Activated naive CD8-positive, alpha-beta T cell treated with anti-CD3 and anti-CD28 coated beads, Interleukin-2, amount 10 ng/mL, durations not matched to agents 7 days and 5 days (primary cell): ENCODE results near the gene GGA3. TPM values are rescaled to one million over a fixed set of nuclear protein-coding genes. Genes with fewer than 3 reads are reported as not detected.

Experiments used
- ATAC-seq: fragments of 150-1000 bp; cut with Tn5 transposase; one replicate; pipeline ENCODE4 v1.10.0; 2021; ENCODE audit warnings: low read depth, moderate library complexity
- POLR2A ChIA-PET: fragments of 350-600 bp; sonication (Branson Sonifier 250); formaldehyde crosslinking; loops from one replicate; lab custom pipeline; 2021; ENCODE audit warnings: antibody characterized with exemption; lab: Charles Lee
- DNase-seq: peaks from one replicate; pipeline ENCODE4 v3.0.0; 2021
- H3K27ac Mint-ChIP-seq: one replicate; pipeline ENCODE4 v1.8.0; 2022; ENCODE audit warnings: mild to moderate bottlenecking, mixed read lengths
- H3K27me3 Mint-ChIP-seq: one replicate; pipeline ENCODE4 v1.8.0; 2022; ENCODE audit warnings: mild to moderate bottlenecking, moderate library complexity, mixed read lengths
- H3K36me3 Mint-ChIP-seq: one replicate; pipeline ENCODE4 v1.8.0; 2021; ENCODE audit warnings: mild to moderate bottlenecking, mixed read lengths
- H3K4me1 Mint-ChIP-seq: one replicate; pipeline ENCODE4 v1.8.0; 2021; ENCODE audit warnings: mixed read lengths
- H3K4me3 Mint-ChIP-seq: one replicate; pipeline ENCODE4 v1.8.0; 2022; ENCODE audit warnings: mild to moderate bottlenecking, moderate library complexity, mixed read lengths
- H3K9me3 Mint-ChIP-seq: one replicate; pipeline ENCODE4 v1.8.0; 2021; ENCODE audit warnings: mixed read lengths
- total RNA-seq, 2 experiments: library from RNA; stranded (reverse); gene quantifications; one replicate each; pipeline ENCODE4 v1.2.3, GENCODE V29; 2021

GGA3 gene
- total RNA-seq, 2 experiments from 2014 or later, result 92.9 to 95.2 TPM

GRCh38 chr17:75240394-75241142 lies 20.8 kb downstream of the GGA3 start:
- H3K36me3 Mint-ChIP-seq, result peaks cover 24% of the 10 kb centered on the region
- POLR2A ChIA-PET, result interaction anchor here (1.6 to 2.5 kb wide), 3 partner anchors 9 to 31 kb away, joined by 7 to 11 read pairs (median 9); partner anchors contain the start of genes GGA3, MIF4GD and MRPS7
- peak overlapping the region; percentile 61 for H3K27ac Mint-ChIP-seq
- no peak overlapping the region for H3K4me3 Mint-ChIP-seq
- peak; percentile 51 for DNase-seq
- ATAC-seq, result peak; percentile 32
- no peaks in the 10 kb centered on the region for H3K9me3 Mint-ChIP-seq
- peaks cover 20% of the 10 kb centered on the region for H3K4me1 Mint-ChIP-seq
- no peaks in the 10 kb centered on the region for H3K27me3 Mint-ChIP-seq

DNA sequence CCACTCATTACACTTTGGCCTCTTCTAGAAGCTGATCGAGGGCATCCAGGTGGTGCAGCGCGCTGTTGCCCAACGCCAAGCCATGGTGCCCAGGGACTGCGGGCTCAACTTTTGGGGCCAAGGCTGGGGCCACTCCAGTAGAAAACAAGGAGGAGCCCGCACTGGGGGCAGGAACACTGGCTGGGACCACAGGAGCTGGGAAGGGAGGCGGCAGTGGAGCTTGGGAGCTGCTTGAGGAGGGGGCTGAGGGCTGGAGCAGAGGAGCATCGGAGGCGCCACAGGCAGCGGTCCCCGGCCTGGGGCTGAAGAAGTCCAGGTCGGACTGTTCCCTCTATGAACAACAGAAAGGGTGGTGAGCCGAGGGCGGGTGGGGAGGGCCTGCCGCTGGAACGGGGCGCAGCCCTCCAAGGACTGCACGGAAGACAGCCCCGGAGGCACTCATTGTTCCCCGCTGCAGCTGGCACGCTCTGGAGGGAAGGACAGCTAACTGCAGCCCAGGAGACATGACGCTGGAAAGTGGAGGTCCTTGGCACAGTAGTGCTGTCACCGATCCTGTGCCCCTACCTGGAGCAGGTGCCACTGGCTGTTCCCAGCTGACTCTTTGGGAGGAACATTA lies 21.5 kb downstream of the GGA3 start:
- H3K27me3 Mint-ChIP-seq, result no peaks in the 10 kb centered on the region
- POLR2A ChIA-PET, result interaction anchor here (1.6 to 2.5 kb wide), 3 partner anchors 10 to 32 kb away, joined by 7 to 11 read pairs (median 9); partner anchors contain the start of genes GGA3, MIF4GD and MRPS7
- peaks cover 20% of the 10 kb centered on the region for H3K4me1 Mint-ChIP-seq
- ATAC-seq (no peak), DNase-seq (no peak)
- peak overlapping the region; percentile 61 for H3K27ac Mint-ChIP-seq
- no peaks in the 10 kb centered on the region for H3K9me3 Mint-ChIP-seq
- peaks cover 24% of the 10 kb centered on the region for H3K36me3 Mint-ChIP-seq
- H3K4me3 Mint-ChIP-seq, result no peak overlapping the region

GRCh38 chr17:75239214-75239613 lies 22.2 kb downstream of the GGA3 start:
- no peak for ATAC-seq
- Mint-ChIP-seq H3K27me3 (no peaks in the 10 kb centered on the region), H3K4me1 (peaks cover 16% of the 10 kb centered on the region), H3K9me3 (no peaks in the 10 kb centered on the region), H3K27ac (no peak overlapping the region), H3K4me3 (no peak overlapping the region), H3K36me3 (peaks cover 27% of the 10 kb centered on the region)
- POLR2A ChIA-PET, result interaction anchor here (1.6 to 2.5 kb wide), 2 partner anchors 11 to 22 kb away, joined by 7 to 9 read pairs; partner anchors contain the start of genes GGA3 and MRPS7
- DNase-seq, result no peak

GRCh38 chr17:75238684-75239191 lies 22.7 kb downstream of the GGA3 start:
- Mint-ChIP-seq H3K9me3 (no peaks in the 10 kb centered on the region), H3K4me1 (peaks cover 12% of the 10 kb centered on the region), H3K27ac (peak overlapping the region; percentile 78), H3K36me3 (peaks cover 27% of the 10 kb centered on the region), H3K27me3 (no peaks in the 10 kb centered on the region), H3K4me3 (no peak overlapping the region)
- POLR2A ChIA-PET, result interaction anchor here (2.5 kb wide), 1 partner anchor 22 kb away, joined by 9 read pairs; the partner anchor contains the start of genes GGA3 and MRPS7
- DNase-seq, result peak; percentile 66
- peak; percentile 76 for ATAC-seq

DNA sequence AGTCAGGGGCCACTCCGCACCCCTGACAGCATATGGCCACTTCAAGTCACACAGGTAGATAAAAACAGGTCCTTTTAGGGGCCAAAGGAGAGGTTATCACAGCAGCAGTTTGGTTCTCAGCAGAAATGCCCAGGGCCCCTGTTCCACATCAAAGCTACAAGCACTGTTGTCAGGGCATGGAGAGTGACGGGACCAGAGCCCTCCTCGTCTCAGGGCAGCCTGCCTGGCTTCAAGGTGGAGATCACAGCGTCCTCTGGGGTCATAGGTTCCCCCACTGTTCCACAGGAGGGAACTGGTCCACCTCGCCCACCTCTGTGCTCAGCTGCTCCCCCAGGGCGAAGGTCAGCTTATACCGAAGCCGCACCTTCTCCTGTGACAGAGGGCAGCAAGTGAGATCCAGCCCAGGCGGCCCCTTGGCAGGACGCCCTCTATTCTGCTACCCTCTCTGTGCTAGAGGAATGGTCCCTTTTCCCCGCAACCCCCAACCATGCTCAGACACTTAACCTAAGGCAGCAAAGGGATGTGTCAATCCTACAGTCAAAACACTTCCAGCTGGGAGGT lies 23.3 kb downstream of the GGA3 start:
- no peak overlapping the region for H3K4me3 Mint-ChIP-seq
- H3K4me1 Mint-ChIP-seq, result peaks cover 10% of the 10 kb centered on the region
- no peaks in the 10 kb centered on the region for H3K9me3 Mint-ChIP-seq
- ATAC-seq (no peak), DNase-seq (no peak)
- H3K27ac Mint-ChIP-seq, result no peak overlapping the region
- POLR2A ChIA-PET, result interaction anchor here (1.7 kb wide), 1 partner anchor 23 kb away, joined by 8 read pairs; the partner anchor contains the start of genes GGA3 and MRPS7
- peaks cover 24% of the 10 kb centered on the region for H3K36me3 Mint-ChIP-seq
- no peaks in the 10 kb centered on the region for H3K27me3 Mint-ChIP-seq

- H3K27ac Mint-ChIP-seq, result peak overlapping the region; percentile 48
- POLR2A ChIA-PET, result interaction anchor here (1.1 to 1.7 kb wide), 2 partner anchors 13 to 24 kb away, joined by 3 to 8 read pairs; partner anchors contain the start of genes GGA3 and MRPS7
- DNase-seq (no peak), ATAC-seq (no peak)
- H3K27me3 Mint-ChIP-seq, result no peaks in the 10 kb centered on the region
- peaks cover 7% of the 10 kb centered on the region for H3K4me1 Mint-ChIP-seq
- no peak overlapping the region for H3K4me3 Mint-ChIP-seq
- no peaks in the 10 kb centered on the region for H3K9me3 Mint-ChIP-seq
- peaks cover 26% of the 10 kb centered on the region for H3K36me3 Mint-ChIP-seq
These were observed 24.0 kb downstream of the GGA3 start for GRCh38 chr17:75237100-75238014.

- no peak for DNase-seq
- POLR2A ChIA-PET, result interaction anchor here (1.0 kb wide), 1 partner anchor 13 kb away, joined by 3 read pairs; no protein-coding TSS in a partner anchor
- ATAC-seq, result no peak
- Mint-ChIP-seq H3K36me3 (peaks cover 18% of the 10 kb centered on the region), H3K4me3 (no peak overlapping the region), H3K4me1 (peaks cover 2% of the 10 kb centered on the region), H3K27me3 (no peaks in the 10 kb centered on the region), H3K9me3 (no peaks in the 10 kb centered on the region), H3K27ac (no peak overlapping the region)
These were observed 28.6 kb downstream of the GGA3 start for GRCh38 chr17:75232786-75233185.

DNA sequence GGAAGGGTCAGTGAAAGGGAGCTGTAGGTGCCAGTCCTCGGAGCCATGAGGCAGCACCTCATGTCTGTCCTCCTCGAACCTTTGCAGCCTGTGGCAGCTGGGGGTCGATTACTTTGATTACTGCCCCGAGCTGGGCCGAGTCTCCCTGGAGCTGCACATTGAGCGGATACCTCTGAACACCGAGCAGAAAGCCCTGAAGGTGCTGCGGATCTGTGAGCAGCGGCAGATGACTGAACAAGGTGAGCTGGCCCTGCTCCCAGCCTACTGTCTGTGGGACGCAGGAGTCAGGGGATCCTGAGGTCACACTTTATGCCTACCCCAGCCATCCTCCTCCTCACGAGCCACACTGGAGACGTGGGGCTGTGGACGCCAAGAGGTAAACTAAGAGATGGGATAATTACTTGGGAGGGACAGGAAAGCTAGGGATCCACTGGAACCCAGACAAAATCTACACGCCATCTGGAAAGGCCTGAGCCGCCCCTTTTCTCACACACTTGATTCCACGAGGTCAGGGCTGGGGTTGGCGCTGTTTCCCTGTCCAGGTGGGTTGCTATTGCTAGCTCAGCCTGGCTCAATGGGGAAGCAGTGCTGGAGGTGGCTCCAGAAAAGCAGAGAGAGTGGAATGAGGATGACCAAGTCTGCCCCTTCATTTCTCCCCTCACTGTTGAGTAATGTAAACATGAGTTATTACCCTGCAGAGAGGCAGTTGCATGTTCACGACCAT lies 29.5 kb downstream of the GGA3 start:
- POLR2A ChIA-PET, result no interaction called here
- H3K9me3 Mint-ChIP-seq, result no peaks in the 10 kb centered on the region
- ATAC-seq (no peak), DNase-seq (no peak)
- H3K4me1 Mint-ChIP-seq, result peaks cover 2% of the 10 kb centered on the region
- no peaks in the 10 kb centered on the region for H3K27me3 Mint-ChIP-seq
- peaks cover 18% of the 10 kb centered on the region for H3K36me3 Mint-ChIP-seq
- H3K27ac Mint-ChIP-seq, result no peak overlapping the region
- no peak overlapping the region for H3K4me3 Mint-ChIP-seq

DNA sequence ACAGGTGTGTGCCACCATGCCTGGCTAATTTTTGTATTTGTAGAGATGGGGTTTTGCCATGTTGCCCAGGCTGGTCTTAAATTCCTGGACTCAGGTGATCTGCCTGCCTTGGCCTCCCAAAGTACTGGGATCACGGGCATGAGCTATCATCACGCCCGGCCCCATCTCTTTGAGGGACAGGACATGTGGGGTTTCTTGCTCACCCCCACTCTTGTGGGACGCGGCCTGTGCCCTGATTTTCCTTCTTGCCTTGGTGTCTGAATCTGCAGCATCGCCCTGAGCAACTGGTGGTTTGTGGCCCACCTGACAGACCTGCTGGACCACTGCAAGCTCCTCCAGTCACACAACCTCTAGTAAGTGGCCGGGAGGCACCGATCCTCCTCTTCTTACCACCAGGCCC lies 30.3 kb downstream of the GGA3 start:
- DNase-seq (no peak), ATAC-seq (no peak)
- Mint-ChIP-seq H3K9me3 (no peaks in the 10 kb centered on the region), H3K27me3 (no peaks in the 10 kb centered on the region), H3K27ac (no peak overlapping the region), H3K4me1 (peaks cover 2% of the 10 kb centered on the region), H3K36me3 (peaks cover 14% of the 10 kb centered on the region), H3K4me3 (no peak overlapping the region)
- POLR2A ChIA-PET, result no interaction called here

GRCh38 chr17:75228847-75229246 lies 32.6 kb downstream of the GGA3 start:
- Mint-ChIP-seq H3K36me3 (peaks cover 15% of the 10 kb centered on the region), H3K27me3 (no peaks in the 10 kb centered on the region), H3K9me3 (no peaks in the 10 kb centered on the region), H3K4me1 (peaks cover 2% of the 10 kb centered on the region), H3K27ac (no peak overlapping the region), H3K4me3 (no peak overlapping the region)
- POLR2A ChIA-PET, result no interaction called here
- DNase-seq (no peak), ATAC-seq (no peak)

- Mint-ChIP-seq H3K4me3 (no peak overlapping the region), H3K27ac (no peak overlapping the region), H3K36me3 (peaks cover 17% of the 10 kb centered on the region), H3K27me3 (no peaks in the 10 kb centered on the region), H3K4me1 (peaks cover 2% of the 10 kb centered on the region), H3K9me3 (no peaks in the 10 kb centered on the region)
- no peak for DNase-seq
- POLR2A ChIA-PET, result interaction anchor here (0.6 kb wide), 1 partner anchor 84 kb away, joined by 9 read pairs; no protein-coding TSS in a partner anchor
- ATAC-seq, result no peak
These were observed 33.1 kb downstream of the GGA3 start for GRCh38 chr17:75228305-75228704.

- Mint-ChIP-seq H3K4me3 (no peak overlapping the region), H3K27ac (no peak overlapping the region), H3K27me3 (no peaks in the 10 kb centered on the region), H3K9me3 (no peaks in the 10 kb centered on the region), H3K36me3 (peaks cover 15% of the 10 kb centered on the region), H3K4me1 (peaks cover 2% of the 10 kb centered on the region)
- POLR2A ChIA-PET, result no interaction called here
- DNase-seq, result no peak
- ATAC-seq, result no peak
These were observed 33.7 kb downstream of the GGA3 start for GRCh38 chr17:75227729-75228128.
